GM12865 (cell line): ENCODE data around the gene REM1.
"Not testable (repeated sequence)": the region's sequence is repeated elsewhere in the genome, so short reads cannot be mapped to it uniquely, and the experiment has no call there.

ENCODE experiments used
- DNase-seq: peaks from one replicate; pipeline ENCODE4 v3.0.0; 2010; ENCODE audit warnings: low read depth
- H3K4me3 ChIP-seq: 2 replicates; pipeline ENCODE4 v1.5.1; 2011; ENCODE audit warnings: mild to moderate bottlenecking, low read depth, low read length, control low read depth
- CTCF ChIP-seq: IDR thresholded peaks from 2 replicates; pipeline ENCODE4 v1.5.1; 2011; ENCODE audit warnings: low read length, control low read depth, low read depth, inconsistent platforms; ENCODE audit not compliant: insufficient read depth; ENCODE audit errors: missing control alignments

REM1 gene

GRCh38 chr20:31516166-31516565 is 41.1 kb downstream of the REM1 start:
- TF ChIP-seq CTCF: no peak
- no peak for DNase-seq
- no peak overlapping the region for H3K4me3 ChIP-seq

- no peak for TF ChIP-seq CTCF
- peak; percentile 11 for DNase-seq
- no peak overlapping the region for H3K4me3 ChIP-seq
Observed at GRCh38 chr20:31516651-31517050, 41.6 kb downstream of the REM1 start.

- H3K4me3 ChIP-seq: no peak overlapping the region
- DNase-seq: no peak
- TF ChIP-seq CTCF: no peak
Observed at GRCh38 chr20:31517373-31517772, 42.3 kb downstream of the REM1 start.

GRCh38 chr20:31521267-31521666 is 46.2 kb downstream of the REM1 start:
- not testable (repeated sequence) for DNase-seq, H3K4me3 ChIP-seq

- DNase-seq: no peak
- TF ChIP-seq CTCF: no peak
- H3K4me3 ChIP-seq: no peak overlapping the region
Observed at GRCh38 chr20:31522731-31523130, 47.6 kb downstream of the REM1 start.

GRCh38 chr20:31523361-31524283 is 48.5 kb downstream of the REM1 start:
- H3K4me3 ChIP-seq: no peak overlapping the region
- DNase-seq: no peak
- TF ChIP-seq CTCF: no peak

- TF ChIP-seq CTCF: no peak
- DNase-seq: no peak
- no peak overlapping the region for H3K4me3 ChIP-seq
Observed at GRCh38 chr20:31527266-31527665, 52.2 kb downstream of the REM1 start.
